Esophagus muscularis mucosa (tissue), 4 donors: Measurements from ENCODE around the gene CBX5.

Experiments
- EP300 ChIP-seq: sonication (generic); formaldehyde crosslinking; IDR thresholded peaks from one replicate; pipeline ENCODE4 v1.6.1; 2017; ENCODE audit warnings: antibody characterized with exemption
- POLR2A ChIP-seq: fragments of 450-650 bp; IDR thresholded peaks from one replicate; pipeline ENCODE4 v1.6.1; 2017; ENCODE audit warnings: antibody characterized with exemption, moderate library complexity, mild to moderate bottlenecking, low read depth
- TF ChIP-seq, protein P1 (sequence below), 3 experiments: fragments of 200-600 bp in 2 of 3; fragments of 450-650 bp in 1 of 3; sonication (generic) in 2 of 3; IDR thresholded peaks; one replicate each; pipeline ENCODE4 v1.5.1; 2017 to 2019; ENCODE audit warnings: antibody characterized with exemption in 3 of 3, mild to moderate bottlenecking in 2 of 3, moderate library complexity in 1 of 3

DNA sequence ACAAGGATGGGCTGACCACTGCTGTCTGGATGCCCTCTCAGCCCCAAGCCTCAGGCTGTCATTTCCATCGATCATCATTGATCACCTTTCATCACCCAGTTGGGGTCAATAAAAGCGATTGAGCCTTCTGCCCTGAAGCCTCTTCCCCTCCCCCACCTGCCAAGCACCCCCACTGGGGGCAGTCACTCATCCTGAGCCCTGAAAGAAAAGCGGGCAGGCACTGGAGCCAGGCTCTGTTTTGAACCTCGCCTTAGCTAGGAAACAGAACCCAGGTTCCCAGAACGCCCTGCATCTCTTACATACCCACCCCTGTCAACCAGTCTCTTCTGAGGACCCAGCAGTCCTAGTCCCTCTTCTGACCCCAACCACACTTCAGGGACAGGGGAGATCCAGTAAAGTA is 96.9 kb downstream of the CBX5 start:
- TF ChIP-seq, protein P1, sequence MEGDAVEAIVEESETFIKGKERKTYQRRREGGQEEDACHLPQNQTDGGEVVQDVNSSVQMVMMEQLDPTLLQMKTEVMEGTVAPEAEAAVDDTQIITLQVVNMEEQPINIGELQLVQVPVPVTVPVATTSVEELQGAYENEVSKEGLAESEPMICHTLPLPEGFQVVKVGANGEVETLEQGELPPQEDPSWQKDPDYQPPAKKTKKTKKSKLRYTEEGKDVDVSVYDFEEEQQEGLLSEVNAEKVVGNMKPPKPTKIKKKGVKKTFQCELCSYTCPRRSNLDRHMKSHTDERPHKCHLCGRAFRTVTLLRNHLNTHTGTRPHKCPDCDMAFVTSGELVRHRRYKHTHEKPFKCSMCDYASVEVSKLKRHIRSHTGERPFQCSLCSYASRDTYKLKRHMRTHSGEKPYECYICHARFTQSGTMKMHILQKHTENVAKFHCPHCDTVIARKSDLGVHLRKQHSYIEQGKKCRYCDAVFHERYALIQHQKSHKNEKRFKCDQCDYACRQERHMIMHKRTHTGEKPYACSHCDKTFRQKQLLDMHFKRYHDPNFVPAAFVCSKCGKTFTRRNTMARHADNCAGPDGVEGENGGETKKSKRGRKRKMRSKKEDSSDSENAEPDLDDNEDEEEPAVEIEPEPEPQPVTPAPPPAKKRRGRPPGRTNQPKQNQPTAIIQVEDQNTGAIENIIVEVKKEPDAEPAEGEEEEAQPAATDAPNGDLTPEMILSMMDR (IDR thresholded peaks at IDR 0.05): no peak
- no peak for TF ChIP-seq POLR2A
- TF ChIP-seq EP300: no peak
